Measurements from ENCODE around the gene ZDHHC11.

- TF ChIP-seq CTCF (IDR thresholded peaks at IDR 0.05) (no peak), POLR2A (IDR thresholded peaks at IDR 0.05) (no peak)
Observed at GRCh38 chr5:751496-751895, 99.3 kb downstream of the ZDHHC11 start.
